HCEC 1CT (cell line): ENCODE results near the gene SAMD8.

Experiments
- DNase-seq: peaks from one replicate; pipeline ENCODE4 v3.0.0-alpha.2; 2017

The SAMD8 gene

GRCh38 chr10:75229971-75230370 lies 118.5 kb downstream of the SAMD8 start:
- DNase-seq: peak; percentile 52

DNA sequence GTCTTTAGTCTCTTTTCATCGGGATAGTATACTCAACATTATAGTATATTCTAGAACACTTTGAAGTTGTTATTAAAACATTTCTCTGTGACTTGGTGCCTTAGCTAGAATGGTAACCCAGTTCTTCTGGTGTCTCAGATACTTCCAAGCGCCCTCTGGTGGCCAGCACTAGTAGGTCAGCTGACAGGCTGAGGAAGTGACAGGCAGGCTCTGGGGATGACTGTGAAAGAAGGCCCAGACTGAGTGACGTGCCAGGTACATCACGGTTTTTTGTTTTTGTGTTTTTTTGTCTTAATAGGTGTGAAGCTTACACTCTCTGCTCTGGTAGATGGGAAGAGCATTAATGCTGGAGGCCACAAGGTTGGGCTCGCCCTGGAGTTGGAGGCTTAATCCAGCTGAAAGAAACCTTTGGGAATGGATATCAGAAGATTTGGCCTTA lies 119.2 kb downstream of the SAMD8 start:
- DNase-seq: peak; percentile 80
